GM06990 (cell line): ENCODE results near the gene SSU72.

Experiments
- DNase-seq: peaks from one replicate; pipeline ENCODE4 v3.0.0-alpha.2; 2011; ENCODE audit not compliant: insufficient read length; ENCODE audit errors: extremely low read depth
- H3K27me3 ChIP-seq: replicated peaks from 2 replicates; pipeline ENCODE4 v1.6.0; 2011; ENCODE audit warnings: low read length; ENCODE audit not compliant: control insufficient read depth, insufficient read depth
- H3K36me3 ChIP-seq: 2 replicates; pipeline ENCODE4 v1.5.1; 2011; ENCODE audit warnings: low read length; ENCODE audit not compliant: control insufficient read depth, insufficient read depth
- H3K4me3 ChIP-seq: replicated peaks from 2 replicates; pipeline ENCODE4 v1.5.1; 2011; ENCODE audit warnings: low read depth, mild to moderate bottlenecking, control low read depth, low read length
- TF ChIP-seq, protein P1 (sequence below): IDR thresholded peaks from 2 replicates; pipeline ENCODE4 v1.5.1; 2011; ENCODE audit warnings: low read length, control low read depth, mild to moderate bottlenecking, inconsistent platforms; ENCODE audit not compliant: insufficient read depth, poor library complexity, severe bottlenecking

SSU72 gene

DNA sequence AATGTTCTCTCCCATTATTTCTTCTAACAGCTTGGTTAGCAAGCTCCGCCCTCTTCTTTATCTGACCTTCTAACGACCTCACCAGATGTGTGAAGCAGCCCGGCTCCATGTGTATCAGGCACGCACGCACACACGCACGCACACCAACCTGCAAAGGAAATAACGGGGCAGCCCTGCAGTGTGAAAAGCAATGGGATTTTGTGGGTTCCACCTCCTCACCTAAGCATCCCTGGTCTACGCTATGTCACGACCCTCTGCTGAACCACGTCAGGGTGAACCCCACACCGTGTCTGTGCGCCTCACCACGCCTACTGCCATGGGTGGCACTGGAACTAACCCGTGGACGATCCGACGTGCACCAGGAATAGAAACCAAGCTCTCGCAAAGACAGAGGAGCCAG lies 10.4 kb downstream of the SSU72 start:
- Histone ChIP-seq H3K36me3 (peaks cover 22% of the 10 kb centered on the region), H3K4me3 (no peak overlapping the region), H3K27me3 (no peaks in the 10 kb centered on the region)
- no peak for DNase-seq
- TF ChIP-seq, protein P1, sequence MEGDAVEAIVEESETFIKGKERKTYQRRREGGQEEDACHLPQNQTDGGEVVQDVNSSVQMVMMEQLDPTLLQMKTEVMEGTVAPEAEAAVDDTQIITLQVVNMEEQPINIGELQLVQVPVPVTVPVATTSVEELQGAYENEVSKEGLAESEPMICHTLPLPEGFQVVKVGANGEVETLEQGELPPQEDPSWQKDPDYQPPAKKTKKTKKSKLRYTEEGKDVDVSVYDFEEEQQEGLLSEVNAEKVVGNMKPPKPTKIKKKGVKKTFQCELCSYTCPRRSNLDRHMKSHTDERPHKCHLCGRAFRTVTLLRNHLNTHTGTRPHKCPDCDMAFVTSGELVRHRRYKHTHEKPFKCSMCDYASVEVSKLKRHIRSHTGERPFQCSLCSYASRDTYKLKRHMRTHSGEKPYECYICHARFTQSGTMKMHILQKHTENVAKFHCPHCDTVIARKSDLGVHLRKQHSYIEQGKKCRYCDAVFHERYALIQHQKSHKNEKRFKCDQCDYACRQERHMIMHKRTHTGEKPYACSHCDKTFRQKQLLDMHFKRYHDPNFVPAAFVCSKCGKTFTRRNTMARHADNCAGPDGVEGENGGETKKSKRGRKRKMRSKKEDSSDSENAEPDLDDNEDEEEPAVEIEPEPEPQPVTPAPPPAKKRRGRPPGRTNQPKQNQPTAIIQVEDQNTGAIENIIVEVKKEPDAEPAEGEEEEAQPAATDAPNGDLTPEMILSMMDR: no peak

DNA sequence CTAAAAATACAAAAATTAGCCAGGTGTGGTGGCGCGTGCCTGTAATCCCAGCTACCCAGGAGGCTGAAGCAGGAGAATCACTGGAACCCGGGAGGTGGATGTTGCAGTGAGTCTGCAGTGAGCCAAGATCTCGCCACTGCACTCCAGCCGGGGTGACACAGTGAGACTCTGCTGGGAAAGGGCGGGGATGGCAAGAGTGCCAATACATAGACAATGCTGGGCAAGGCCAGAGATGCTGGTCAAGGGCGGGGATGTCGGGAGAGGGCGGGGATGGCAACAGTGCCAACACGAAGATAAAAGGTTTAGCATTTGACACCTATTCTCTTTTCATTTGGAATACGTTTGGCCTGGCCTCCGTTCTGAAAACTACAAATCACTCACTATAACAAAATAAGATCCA lies 11.0 kb downstream of the SSU72 start:
- H3K27me3 ChIP-seq: no peaks in the 10 kb centered on the region
- DNase-seq: no peak
- H3K36me3 ChIP-seq: peaks cover 22% of the 10 kb centered on the region
- TF ChIP-seq, protein P1: no peak
- H3K4me3 ChIP-seq: no peak overlapping the region

DNA sequence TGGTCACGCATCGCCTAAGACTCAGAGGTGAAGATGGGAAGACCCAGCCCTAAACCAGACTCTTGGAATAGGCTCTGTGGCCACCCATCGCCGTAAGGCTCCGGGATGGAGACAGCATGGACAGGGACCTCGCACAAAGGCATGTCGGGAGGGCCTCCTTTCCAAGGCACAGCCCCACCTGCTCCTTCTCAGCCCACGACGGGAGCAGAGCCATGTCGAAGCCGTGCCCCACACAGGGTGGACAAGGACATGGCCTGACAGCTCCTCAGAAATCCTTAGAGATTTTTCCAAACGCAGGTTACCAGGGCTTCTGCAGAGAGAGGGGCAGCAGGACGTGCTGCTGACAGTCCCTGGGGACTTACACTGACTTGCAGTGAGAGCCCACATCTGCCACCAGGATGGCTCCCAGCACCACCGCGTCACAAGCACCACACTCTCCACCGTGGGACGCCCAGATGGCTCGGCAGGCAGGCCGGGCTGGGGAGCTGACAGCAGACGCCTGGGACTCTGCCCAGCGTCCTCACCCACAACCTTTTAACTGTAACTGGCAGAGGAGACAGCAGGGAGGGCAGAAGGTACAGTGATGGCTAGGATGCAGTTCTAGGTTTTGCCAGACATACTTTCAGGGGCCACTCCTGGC lies 12.0 kb downstream of the SSU72 start:
- H3K36me3 ChIP-seq: peaks cover 22% of the 10 kb centered on the region
- no peak overlapping the region for H3K4me3 ChIP-seq
- TF ChIP-seq, protein P1: no peak
- no peaks in the 10 kb centered on the region for H3K27me3 ChIP-seq
- no peak for DNase-seq

DNA sequence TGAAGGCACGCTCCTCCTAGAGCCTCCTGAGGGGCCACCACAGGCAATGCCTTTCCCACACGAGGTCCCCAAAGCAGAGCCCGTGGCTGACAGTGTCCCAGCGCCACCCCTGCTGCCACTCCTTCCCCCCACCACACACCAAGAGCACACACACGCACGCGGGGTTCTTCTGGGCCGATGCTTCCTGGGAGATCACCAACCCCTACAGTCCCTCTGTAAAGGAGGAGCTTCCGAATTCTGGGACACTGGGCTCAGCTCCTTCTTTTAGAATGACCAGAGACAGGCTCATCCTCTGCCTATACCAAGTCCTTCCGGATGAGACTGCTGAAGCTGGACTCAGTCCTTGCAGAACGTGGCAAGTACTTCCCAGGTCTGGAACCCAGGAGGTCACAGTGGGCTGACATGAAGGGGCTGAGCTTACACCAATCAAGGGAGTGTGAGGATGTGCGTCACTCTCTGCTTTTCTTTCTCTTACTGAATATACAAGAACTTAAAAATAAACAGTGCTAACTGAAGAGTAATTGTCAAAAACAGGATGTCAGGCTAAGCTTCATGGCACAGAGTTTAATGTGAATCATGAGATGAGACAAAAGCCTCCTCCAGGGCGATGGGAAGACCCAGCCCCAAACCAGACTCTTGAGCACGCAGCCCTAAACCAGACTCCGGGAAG lies 12.7 kb downstream of the SSU72 start:
- peaks cover 20% of the 10 kb centered on the region for H3K36me3 ChIP-seq
- DNase-seq: no peak
- H3K27me3 ChIP-seq: no peaks in the 10 kb centered on the region
- TF ChIP-seq, protein P1: no peak
- H3K4me3 ChIP-seq: no peak overlapping the region

DNA sequence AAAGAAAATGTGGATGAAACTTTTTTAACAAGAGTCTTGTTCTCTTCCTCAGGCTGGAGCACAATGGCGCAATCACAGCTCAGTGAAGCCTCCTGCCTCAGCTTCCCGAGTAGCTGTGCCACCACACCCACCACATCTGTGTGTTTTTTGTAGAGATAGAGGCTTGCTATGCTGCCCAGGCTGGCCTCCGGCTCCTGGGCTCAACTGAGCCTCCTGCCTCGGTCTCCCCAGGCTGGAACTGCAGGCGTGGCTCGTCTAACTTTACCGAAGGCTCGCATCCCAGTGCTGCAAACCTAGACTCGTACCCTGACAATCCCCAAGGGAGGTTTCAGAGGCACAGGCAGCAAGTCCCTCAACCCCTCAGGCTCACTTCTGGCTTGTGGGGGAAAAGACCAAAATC lies 14.5 kb downstream of the SSU72 start:
- no peak for DNase-seq
- Histone ChIP-seq H3K27me3 (no peaks in the 10 kb centered on the region), H3K36me3 (peaks cover 16% of the 10 kb centered on the region), H3K4me3 (no peak overlapping the region)
- TF ChIP-seq, protein P1: no peak
